Measurements from ENCODE around the gene MRGPRD.

MRGPRD gene

DNA sequence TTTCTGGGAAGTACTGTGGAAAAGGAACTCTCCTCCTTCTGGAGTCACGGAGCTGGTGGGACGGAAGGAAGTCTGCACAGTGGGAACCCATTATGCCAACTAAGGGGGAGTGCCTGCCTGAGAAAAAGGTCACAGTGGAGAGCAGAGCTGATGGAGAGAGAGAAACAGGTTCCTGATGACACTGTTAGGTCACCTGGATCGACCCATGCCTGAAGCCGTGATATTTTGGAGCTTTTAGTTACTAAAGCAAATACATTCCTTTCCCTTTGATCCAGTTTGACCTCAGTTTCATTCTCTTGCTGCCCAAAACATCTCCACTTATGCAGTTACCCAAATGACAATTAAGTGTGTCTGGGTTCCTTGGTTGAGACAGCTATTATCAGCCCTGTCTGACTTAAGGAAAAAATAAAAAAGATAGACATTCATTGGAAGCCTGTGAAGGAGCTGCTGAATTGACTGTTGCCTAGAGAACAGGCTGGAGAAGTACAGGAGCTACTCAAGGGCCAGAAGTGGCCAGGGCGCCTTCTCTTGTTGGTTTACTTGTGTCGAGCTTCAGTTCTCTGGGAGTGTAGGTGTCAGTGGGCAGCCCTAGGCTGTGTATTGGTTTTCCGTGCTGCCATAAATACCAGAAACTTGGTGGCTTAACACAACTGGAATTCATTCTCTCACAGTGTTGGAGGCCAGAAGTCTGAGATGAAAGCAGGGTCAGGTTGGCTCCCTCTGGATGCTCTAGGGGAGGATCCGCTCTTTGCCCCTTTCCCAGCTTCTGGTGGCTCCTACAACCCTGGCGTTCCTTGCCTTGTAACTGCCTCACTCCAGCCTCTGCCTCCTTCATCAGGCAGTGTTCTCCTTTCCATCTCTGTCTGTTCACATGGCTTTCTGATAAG is 13.6 kb downstream of the MRGPRD start:
- no peak for DNase-seq

DNA sequence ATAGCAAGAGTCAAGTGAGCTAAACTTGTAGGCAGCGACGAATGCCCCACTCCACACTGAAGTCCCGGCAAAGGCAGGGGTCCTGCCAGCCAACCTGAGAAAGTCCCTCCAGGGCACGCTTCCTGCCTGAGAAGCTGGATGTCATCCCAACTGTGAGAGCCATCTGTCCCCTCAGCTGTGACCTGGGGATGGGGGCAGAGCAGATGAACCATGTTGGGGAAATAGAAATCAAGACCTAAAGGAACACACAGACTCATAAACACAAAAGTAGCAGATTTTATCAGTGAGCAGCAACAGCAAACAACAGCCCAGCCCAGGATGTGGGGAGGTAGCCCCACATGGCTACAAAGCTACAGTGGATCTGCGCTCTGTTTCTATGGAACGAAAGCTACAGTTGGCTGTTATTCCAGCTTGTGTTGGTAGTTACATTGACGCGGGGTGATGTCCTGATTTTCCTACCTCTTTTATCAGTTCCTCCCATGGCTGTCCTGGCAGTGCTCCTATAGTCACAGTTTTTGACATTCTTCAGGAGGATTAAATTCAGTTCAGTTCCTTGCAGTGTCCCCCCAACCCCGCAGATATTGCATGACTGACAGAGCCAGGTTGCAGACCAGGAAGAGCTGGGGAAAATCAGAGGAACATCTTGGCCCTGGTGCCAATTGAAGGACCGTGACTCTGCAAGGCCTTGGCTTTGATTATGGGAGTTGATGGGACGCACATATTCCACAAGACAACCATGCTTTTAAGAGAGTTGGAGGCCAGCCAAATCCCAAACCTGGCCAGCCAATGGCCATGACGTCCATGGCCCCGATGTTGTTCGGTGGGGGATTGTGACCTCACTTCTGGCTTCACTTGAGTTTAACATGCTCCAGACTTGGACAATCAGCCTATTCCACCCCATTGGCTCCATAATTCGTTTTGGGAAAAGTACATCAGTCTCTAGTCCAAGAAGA is 14.6 kb downstream of the MRGPRD start:
- DNase-seq = no peak

DNA sequence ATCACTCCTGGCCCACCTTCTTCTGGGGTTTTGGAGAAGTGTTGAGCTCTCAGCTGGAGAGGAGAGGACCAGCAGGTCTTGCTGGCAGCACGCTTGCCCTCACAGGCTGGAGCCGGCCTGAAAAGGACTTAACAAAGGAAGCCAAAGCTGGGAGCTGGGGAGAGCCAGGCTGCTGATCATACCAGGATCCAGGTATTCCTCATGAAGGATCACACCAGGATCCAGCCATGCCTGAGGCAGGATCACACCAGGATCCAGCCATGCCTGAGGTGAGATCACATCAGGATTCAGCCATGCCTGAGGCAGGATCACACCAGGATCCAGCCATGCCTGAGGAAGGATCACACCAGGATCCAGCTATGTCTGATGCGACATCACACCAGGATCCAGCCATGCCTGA is 17.0 kb downstream of the MRGPRD start:
- DNase-seq = peak; percentile 23

DNA sequence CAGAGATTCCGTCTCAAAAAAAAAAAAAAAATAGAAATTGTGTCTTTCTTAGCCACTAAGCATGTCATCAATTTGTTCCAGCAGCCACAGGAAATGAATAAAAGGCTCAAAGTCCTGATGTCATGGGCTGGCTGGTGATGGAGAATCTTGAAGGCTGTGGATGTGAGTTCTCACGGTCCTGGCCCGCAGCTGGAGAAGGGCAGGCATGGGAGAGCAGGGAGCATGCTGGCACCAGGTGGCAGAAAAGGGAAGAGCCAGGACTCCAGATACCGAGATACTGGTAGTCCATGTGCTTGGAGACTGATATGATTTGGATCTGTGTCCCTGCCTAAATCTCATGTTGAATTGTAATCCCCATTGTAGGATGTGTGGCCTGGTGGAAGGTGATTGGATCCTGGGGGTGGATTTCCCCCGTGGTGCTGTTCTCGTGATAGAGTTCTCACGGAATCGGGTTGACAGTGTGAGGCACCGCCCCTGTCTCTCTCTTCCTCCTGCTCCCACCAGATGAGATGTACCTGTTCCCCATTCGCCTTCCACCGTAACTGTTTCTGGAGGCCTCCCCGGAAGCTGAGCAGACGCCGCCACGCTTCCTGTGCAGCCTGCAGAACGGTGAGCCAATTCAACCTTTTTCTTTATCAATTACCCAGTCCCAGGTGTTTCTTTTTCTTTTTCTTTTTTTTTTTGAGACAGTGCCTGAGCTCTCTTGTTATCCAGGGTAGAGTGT is 18.1 kb downstream of the MRGPRD start:
- peak; percentile 46 for DNase-seq

DNA sequence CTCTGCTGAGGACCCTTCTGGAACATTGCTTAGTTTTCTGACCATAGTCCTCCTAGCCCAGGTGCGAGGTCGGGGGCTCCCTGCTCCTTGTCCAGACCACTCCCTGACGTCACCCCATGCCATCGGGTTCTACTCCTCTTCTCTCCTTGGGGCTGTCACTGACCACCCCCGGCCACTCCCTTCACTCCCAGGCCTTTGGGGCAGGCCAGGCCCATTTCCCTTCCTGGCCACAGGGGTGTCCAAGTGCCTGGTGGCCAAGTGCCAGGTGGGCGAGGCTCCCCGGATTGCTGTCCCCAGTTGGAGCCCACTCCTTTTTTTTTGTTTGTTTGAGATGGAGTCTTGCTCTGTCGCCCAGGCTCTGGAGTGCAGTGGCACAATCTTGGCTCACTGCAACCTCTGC is 19.5 kb downstream of the MRGPRD start:
- no peak for DNase-seq

DNA sequence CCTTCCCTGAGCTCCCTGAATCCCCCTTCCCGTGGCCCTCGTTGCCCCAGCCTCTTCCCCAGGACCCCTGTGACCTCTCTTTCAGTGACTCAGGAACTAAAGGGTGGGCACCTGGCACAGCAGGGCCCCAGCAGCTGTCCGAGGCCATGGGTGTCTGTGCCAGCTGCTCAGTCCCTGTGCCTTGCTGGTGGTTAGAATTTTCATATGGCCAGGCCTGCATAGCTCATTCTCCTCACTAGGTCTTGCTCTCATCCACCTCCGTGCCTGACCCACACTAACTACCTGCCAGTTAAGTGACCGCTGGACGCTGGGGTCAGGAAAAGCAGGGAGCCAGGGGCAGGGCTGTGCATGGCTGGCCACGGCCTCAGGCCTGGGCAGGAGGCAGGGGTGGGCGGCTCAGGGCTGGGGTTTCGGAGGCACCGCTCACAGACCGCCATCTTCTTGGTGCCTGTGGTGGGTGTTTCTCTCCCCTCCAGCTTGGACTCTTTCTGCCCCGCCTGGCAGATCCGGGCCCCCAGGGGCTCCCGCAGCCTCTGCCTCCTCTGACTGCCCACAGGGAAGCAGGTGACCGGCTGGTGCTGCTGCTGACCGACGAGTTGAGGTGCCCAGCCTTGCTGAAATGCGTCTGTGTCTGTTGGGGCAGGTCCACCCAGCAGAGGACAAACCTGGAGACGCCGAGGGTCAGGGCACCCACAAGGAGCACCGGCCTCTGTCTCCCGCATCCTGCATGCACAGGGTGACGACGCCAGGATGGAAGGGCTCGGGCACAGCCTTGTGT is 20.3 kb downstream of the MRGPRD start:
- no peak for DNase-seq

DNA sequence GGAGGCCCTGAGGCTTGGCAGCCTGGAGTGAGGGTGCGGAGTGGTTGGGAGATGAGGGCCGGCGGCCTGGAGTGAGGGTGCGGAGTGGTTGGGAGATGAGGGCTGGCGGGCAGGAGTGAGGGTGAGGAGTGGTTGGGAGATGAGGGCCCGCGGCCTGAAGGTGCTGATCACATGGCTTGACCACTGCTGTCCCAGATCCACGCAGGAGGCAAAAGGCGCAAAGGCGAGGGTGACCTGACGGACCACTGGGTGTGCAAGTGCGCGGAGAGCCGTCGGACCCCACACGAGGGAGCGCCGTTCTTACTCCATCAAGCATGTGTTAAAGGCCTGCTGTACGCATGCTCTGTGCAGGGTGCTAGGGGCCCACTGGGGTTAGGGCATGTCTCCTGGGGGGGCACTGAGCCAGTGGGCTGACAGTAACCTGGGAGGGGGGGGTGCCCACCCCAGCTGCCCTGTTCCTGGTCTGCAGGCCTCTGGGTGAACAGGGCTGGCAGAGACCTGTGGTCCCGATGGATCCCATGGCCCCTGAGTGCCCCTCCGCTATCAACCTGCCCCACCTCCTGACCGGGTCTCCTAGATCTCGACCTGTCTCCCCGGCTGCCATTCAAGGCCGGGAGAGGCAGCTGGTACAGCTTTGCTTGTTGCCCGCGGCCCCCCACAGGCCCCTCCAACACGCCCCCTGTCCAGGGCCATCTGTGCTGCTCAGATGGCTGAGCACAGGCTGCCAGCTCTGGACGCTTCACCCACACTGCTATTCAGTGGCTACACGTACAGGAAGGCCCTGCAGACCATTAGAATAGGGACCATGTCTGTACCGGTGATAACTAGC is 21.1 kb downstream of the MRGPRD start:
- no peak for DNase-seq

DNA sequence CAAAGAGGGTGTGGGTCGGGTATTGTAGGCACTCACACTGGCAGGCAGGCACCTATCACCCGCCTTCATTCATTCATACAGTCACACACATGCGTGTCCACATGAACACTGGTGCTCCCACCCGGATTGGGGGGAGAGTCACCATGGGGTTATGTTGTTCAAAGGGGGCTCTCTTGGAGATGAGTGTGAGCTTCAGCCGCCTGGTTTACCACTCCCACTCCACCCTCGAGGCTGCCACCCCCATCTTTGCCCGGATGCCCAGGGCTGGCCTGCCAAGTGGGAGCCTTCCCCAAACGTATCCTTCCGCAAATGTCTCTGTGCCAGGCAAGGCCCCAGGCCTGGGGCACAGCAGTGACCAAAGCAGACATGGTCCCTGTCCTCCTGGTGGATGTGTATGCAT is 22.6 kb downstream of the MRGPRD start:
- no peak for DNase-seq

DNA sequence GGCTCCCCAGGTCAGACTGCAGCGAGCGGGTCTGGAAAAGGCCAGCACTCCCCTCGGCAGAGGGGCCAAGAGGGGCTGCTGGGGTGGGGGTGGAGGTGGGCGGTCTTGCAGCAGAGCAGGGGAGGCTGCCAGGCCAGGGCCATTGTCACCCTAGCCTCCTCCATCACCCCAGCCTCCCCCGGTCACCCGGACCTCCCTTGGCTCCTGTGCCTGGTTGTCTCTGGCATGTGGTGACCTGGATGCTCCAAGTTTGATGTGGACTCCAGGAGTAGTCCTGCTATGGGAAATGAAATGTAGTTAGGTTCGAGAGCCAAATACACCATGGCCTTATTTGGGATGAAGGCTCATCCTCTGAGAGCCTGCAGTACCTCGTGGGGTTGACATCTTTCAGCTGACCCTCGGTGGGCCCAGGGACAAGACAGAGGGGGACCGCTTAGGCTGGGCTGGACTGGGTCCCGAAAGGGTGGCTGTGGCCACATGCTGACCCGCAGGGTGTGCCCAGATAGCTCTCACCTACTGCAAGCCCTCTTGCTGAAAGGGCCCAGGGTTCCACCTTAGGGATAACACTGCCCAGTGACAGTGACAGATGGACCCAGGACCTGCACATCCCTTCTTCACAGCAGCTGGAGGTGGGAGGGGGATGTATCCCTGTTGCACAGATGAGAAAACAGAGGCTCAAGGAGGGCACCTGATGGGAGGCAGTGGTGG is 24.1 kb downstream of the MRGPRD start:
- DNase-seq = no peak

DNA sequence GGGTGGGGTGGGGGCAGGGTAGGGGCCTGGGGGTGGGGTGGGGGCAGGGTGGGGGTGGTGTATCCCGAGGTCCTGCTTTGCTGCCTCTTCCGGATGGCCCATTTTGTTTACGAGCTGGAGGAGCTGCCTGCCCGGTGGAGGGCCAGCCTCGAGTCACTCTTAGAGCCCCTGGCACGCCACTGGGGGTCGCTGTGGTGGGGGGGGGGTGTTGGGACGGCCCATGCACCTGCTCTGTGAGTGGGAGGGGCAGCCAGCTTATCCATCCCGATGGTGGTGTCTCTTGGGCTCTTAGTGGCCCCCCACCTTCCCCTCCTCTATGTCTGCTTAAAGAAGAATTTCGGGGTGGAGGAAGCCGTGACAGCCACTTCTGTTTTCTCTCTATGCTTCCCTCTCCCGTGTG is 24.6 kb downstream of the MRGPRD start:
- DNase-seq = peak; percentile 54

DNA sequence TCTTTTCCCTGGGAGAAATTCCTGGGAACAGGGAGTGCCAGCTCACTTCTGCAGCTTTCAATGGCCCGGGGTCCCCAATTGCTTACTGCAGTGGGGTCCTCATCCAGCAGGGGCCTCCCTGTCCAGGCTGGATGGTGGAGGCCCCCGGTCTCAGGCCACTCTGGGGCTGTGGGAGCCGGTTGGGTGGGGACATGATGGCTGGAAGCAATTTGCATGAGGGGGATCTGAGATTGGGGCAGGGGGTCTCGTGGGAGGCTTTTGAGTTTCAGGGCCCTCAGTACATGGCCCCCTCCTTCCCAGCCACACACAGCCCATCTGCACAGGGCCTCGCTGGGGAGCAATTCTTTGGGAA is 25.2 kb downstream of the MRGPRD start:
- DNase-seq = no peak

DNA sequence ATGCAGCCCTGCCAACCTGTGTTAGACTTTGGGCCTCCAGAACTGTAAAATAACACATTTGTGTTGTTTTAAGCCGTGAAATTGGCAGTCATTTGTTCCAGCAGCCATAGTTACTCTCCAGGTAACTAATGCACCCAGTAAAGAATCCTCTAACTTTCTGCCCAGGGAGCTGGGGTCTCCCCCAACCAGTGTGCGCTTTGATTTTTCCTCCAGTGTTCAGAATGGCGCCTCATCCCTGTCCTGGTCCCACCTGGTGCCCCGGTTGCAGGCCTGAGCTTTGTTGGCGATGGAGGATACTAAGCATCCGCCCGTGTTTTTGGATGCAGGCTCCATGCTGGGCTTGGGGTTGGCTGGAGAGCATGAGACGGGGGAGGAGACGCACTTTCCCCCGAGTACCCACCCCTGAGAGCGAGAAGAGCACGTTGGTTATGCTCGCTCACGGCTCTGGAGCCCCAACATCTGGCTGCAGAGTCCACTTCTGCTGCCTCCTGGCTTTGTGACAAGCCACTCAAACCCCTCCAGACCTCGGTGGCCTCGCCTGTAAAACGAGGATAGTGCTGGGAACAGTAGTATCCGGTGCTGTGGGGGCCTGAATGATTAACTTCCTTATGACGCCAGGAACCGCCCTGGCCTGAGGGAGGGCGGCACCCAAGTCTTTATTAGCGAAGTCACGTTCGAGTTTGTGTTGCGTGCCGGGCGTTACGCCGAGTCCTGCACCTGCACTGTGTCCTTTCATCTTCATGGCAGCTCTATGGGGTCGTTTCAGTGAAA is 25.8 kb downstream of the MRGPRD start:
- peak; percentile 82 for DNase-seq

DNA sequence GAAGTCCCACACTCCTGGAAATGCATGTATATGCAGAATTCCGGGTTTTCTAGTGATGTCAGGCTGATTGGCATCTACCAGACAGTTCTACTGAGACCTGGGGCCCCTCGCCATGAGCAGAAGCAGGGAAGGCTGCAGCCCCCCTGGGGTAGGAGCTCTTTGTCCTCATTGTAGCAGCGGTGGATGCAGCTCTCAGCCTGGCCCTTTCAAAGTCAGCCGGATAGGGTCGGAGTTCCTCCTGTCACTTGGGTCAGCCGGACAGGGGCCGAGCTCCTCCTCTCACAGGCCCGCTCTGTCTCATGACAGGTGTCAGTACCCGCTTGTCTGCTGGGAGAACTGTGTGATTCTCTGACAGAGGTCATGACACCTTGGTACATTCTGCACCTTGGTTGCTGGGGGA is 30.0 kb downstream of the MRGPRD start:
- DNase-seq = no peak

DNA sequence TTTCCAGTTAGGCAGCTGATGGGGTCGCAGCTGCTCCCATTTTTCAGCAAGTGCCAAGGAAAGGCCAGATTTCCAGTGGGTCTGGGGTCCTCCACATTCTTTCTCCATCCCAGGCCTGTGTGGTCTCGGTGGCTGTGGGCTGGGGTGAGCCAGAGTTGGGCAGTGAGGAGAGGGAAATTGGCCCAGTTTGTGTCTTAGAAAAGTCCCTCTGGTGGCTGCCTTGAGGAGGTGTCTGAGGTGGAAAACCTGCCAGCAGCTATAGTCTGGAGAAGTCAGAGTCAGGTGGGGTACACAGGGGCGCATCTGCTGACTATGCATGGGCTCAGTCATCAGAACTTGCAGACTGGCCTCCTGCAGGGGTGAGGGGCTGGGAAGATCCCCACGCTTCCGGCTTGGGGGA is 30.5 kb downstream of the MRGPRD start:
- peak; percentile 40 for DNase-seq

DNA sequence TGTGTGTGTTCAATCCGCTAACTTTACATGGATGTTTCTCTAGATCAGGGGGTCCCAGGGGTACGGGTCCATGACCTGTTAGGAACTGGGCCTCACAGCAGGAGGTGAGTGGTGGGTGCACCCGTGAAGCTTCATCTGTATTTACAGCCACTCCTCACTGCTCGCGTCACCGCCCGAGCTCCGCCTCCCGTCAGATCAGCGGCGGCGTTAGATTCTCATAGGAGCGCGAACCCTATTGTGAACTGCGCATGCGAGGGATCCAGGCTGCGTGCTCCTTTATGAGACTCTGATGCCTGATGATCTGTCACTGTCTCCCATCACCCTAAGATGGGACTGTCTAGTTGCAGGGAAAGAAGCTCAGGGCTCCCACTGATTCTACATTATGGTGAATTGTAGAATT is 31.9 kb downstream of the MRGPRD start:
- no peak for DNase-seq

DNA sequence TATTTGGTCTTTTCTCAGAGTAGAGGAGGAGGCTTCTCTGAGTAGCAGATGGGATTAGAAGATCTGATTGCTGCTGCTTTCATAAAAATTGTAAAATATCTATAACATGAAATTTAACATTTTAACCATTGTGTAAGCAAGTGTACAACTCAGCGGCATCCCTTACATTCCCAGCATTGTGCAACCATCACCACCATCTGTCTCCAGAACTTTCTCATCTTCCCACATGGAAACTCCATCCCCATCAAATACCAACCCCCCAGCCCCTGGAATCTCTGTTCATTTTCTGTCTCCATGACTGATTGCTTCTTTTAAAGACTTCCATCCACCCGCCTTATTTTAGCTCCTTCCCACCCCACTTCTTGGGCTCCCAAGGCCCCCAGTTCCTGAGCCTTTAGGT is 32.3 kb downstream of the MRGPRD start:
- DNase-seq = no peak

DNA sequence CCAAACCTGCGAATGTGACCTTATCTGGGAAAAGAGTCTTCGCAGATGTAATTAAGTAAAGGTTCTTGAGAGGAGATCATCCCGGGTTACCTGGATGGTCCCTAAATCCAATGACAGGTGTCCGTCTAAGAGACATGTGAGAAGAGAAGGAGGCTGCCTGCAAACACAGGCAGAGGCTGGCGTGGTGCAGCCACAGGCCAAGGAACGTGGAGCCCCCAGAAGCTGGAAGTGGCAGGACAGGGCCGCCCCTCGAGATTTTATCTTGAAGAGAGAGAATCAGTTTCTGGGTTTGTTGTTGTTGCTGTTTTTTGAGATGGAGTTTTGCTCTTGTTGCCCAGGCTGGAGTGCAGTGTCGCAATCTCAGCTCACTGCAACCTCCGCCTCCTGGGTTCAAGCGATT is 33.6 kb downstream of the MRGPRD start:
- no peak for DNase-seq

DNA sequence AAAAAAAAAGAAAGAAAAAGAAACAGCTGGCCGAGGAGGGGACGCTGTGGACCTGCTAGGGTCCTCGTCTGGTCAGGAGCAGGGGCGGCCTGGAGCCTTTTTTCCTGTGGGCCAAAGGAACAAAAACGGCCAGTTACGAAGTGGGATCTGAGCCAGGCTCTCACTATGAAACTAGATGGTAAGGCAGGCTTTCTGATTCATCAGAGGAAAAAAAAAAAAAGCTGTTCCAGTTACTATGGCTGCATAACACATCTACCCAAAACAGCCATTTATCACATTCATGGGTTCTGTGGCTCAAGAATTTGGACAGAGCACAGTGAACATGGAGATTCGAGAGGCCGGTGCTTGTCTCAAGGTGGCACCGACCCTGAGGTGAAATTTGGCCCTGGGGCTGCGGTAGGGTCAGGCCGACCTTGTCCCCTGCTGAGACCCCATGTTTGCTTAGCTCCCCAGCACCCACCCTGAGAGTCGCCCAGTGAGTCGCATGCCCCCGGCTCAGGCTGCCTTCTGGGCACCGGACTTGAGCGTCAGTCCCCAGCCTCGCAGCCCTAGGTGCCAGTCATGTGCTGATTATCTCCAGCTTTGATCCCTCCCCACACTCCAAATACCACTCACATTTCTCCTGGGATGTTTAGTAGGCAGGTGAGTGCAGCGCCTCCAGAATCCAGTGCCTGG is 34.2 kb downstream of the MRGPRD start:
- peak; percentile 34 for DNase-seq

DNA sequence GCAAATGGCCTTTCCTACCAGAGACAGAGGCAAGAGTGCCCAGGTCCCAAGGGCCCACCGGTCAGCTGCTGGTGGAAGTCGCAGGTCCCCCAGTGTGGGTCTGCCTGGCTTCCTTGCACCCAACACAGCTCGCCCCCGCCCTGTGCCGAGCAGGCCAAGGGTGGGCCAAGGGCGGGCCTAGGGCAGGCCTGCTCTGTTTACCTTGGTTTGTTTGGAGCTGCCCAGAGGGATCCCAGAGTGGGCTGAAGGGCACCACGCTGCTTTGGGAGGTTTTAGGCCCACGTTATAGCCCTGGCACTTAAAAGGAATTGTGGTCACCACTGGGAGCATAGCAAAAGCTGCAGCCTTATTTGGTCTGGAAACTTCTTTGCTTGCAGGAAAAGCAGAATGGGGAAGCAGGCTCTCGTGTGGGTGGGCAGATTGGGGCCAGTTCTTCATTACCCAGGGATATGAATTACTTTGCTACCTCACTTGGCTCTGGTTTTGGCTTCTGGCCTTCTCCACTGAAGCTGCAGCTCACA is 38.0 kb downstream of the MRGPRD start:
- no peak for DNase-seq

Data from DMS53 (cell line).